ENCODE results near the gene ABITRAM.
"Not testable (repeated sequence)": the region's sequence is repeated elsewhere in the genome, so short reads cannot be mapped to it uniquely, and the experiment has no call there.

The ABITRAM gene

GRCh38 chr9:108934323-108934893 is at the start of gene ABITRAM:
Gene ABITRAM, plus strand, starts transcription at chr9:108934400. Its CDS starts 87 bp downstream, at chr9:108934487.
- peak in 11 of 14 donors; percentile 35 to 96 (median 88) for DNase-seq

GRCh38 chr9:108884701-108885100 is 49.5 kb upstream of the ABITRAM start:
- DNase-seq = no peak

GRCh38 chr9:108885643-108886348 is 48.4 kb upstream of the ABITRAM start:
- DNase-seq = no peak

- not testable (repeated sequence) for DNase-seq
Observed at GRCh38 chr9:108886594-108887271, 47.5 kb upstream of the ABITRAM start.

GRCh38 chr9:108889649-108890067 is 44.5 kb upstream of the ABITRAM start:
- DNase-seq = no peak

GRCh38 chr9:108894225-108894997 is 39.8 kb upstream of the ABITRAM start:
- peak in 1 of 14 donors; percentile 1 for DNase-seq

GRCh38 chr9:108897324-108898096 is 36.7 kb upstream of the ABITRAM start:
- DNase-seq = no peak

- not testable (repeated sequence) for DNase-seq
Observed at GRCh38 chr9:108899023-108899695, 35.0 kb upstream of the ABITRAM start.

GRCh38 chr9:108900176-108900575 is 34.0 kb upstream of the ABITRAM start:
- DNase-seq = no peak

GRCh38 chr9:108903420-108904103 is 30.6 kb upstream of the ABITRAM start:
- no peak for DNase-seq

- DNase-seq = no peak
Observed at GRCh38 chr9:108904161-108904560, 30.0 kb upstream of the ABITRAM start.

GRCh38 chr9:108905494-108905893 is 28.7 kb upstream of the ABITRAM start:
- no peak for DNase-seq

GRCh38 chr9:108910402-108910801 is 23.8 kb upstream of the ABITRAM start:
- DNase-seq = no peak

- no peak for DNase-seq
Observed at GRCh38 chr9:108910914-108911313, 23.3 kb upstream of the ABITRAM start.

- no peak for DNase-seq
Observed at GRCh38 chr9:108911820-108912219, 22.4 kb upstream of the ABITRAM start.

GRCh38 chr9:108913391-108913790 is 20.8 kb upstream of the ABITRAM start:
- DNase-seq = no peak

GRCh38 chr9:108919517-108919916 is 14.7 kb upstream of the ABITRAM start:
- DNase-seq = no peak

- DNase-seq = not testable (repeated sequence)
Observed at GRCh38 chr9:108920401-108920800, 13.8 kb upstream of the ABITRAM start.

- DNase-seq = no peak
Observed at GRCh38 chr9:108921200-108921599, 13.0 kb upstream of the ABITRAM start.

- DNase-seq = peak in 1 of 14 donors; percentile 14
Observed at GRCh38 chr9:108924466-108924865, 9.7 kb upstream of the ABITRAM start.

GRCh38 chr9:108928386-108928785 is 5.8 kb upstream of the ABITRAM start:
- no peak for DNase-seq

All from C1 segment of cervical spinal cord (tissue), 14 donors.